CD14-positive monocyte (primary cell): ENCODE measurements around the gene MACROD2. TPM values are rescaled to one million over a fixed set of nuclear protein-coding genes. Genes with fewer than 3 reads are reported as not detected.

Source experiments
- DNase-seq, 3 donors: peaks; one replicate each; pipeline ENCODE4 v3.0.0-alpha.2; 2011 to 2022
- H2AFZ ChIP-seq: 2 replicates; pipeline ENCODE4 v1.6.0; 2012; ENCODE audit warnings: mild to moderate bottlenecking, low read depth, low read length, inconsistent platforms; ENCODE audit not compliant: insufficient read depth, poor library complexity, severe bottlenecking
- H3K27ac ChIP-seq, 2 donors: 1 replicate in 1 of 2; 2 replicates in 1 of 2; pipeline ENCODE4 v1.5.1; 2012 to 2013; ENCODE audit warnings: low read length in 2 of 2, control low read depth in 1 of 2, inconsistent platforms in 1 of 2, low read depth in 1 of 2, mild to moderate bottlenecking in 1 of 2
- H3K27me3 ChIP-seq, 2 donors: one replicate each; pipeline versions ENCODE4 v1.6.0 to v1.6.1; 2011 to 2013; ENCODE audit warnings: low read length in 2 of 2; ENCODE audit not compliant: control insufficient read depth in 2 of 2, insufficient read depth in 2 of 2
- H3K36me3 ChIP-seq, 2 donors: replicated peaks in 1 of 2; 1 replicate in 1 of 2; 2 replicates in 1 of 2; pipeline versions ENCODE4 v1.5.1 to v1.6.1; 2012 to 2013; ENCODE audit warnings: low read length in 2 of 2, control low read depth in 1 of 2, inconsistent platforms in 1 of 2, mild to moderate bottlenecking in 1 of 2; ENCODE audit not compliant: insufficient read depth in 2 of 2, control insufficient read depth in 1 of 2
- H3K4me1 ChIP-seq, 2 donors: 1 replicate in 1 of 2; 2 replicates in 1 of 2; pipeline versions ENCODE4 v1.5.1 to v1.6.1; 2012 to 2013; ENCODE audit warnings: low read length in 2 of 2, control low read depth in 1 of 2, inconsistent platforms in 1 of 2, mild to moderate bottlenecking in 1 of 2, moderate library complexity in 1 of 2; ENCODE audit not compliant: insufficient read depth in 2 of 2, control insufficient read depth in 1 of 2
- H3K4me2 ChIP-seq: replicated peaks from 2 replicates; pipeline ENCODE3; 2012; ENCODE audit warnings: low read length, moderate library complexity, mild to moderate bottlenecking; ENCODE audit not compliant: poor library complexity, severe bottlenecking; ENCODE audit errors: extremely low read depth
- H3K4me3 ChIP-seq, 3 experiments: fragments of 200-600 bp in 1 of 3; sonication (generic) in 1 of 3; replicated peaks in 1 of 3; 1 replicate in 2 of 3; 2 replicates in 1 of 3; pipeline ENCODE4 v1.5.1; 2011 to 2013; ENCODE audit warnings: low read length in 3 of 3, mild to moderate bottlenecking in 3 of 3, control low read depth in 2 of 3, low read depth in 2 of 3, inconsistent platforms in 1 of 3, moderate library complexity in 1 of 3
- H3K79me2 ChIP-seq: 2 replicates; pipeline ENCODE4 v1.6.0; 2012; ENCODE audit warnings: mild to moderate bottlenecking, control low read depth, inconsistent platforms, low read length, moderate library complexity; ENCODE audit not compliant: insufficient read depth
- H3K9ac ChIP-seq: 2 replicates; pipeline ENCODE4 v1.6.0; 2017; ENCODE audit warnings: low read length, mild to moderate bottlenecking; ENCODE audit not compliant: insufficient read depth, poor library complexity, severe bottlenecking
- H3K9me3 ChIP-seq, 2 donors: replicated peaks in 1 of 2; 1 replicate in 1 of 2; 2 replicates in 1 of 2; pipeline versions ENCODE4 v1.5.1 to v1.6.1; 2012 to 2013; ENCODE audit warnings: low read length in 2 of 2, control low read depth in 1 of 2; ENCODE audit not compliant: control insufficient read depth in 1 of 2, insufficient read depth in 1 of 2
- H4K20me1 ChIP-seq: 2 replicates; pipeline ENCODE4 v1.6.0; 2012; ENCODE audit warnings: mild to moderate bottlenecking, low read length, control low read depth, moderate library complexity; ENCODE audit not compliant: insufficient read depth
- H3K27ac Mint-ChIP-seq, 7 donors: one replicate each; pipeline ENCODE4 v1.8.0; 2020; ENCODE audit warnings: mild to moderate bottlenecking in 7 of 7, mixed read lengths in 7 of 7, moderate library complexity in 6 of 7, inconsistent platforms in 2 of 7
- H3K27me3 Mint-ChIP-seq, 3 donors: one replicate each; pipeline ENCODE4 v1.8.0; 2021 to 2022; ENCODE audit warnings: low read depth in 3 of 3, mild to moderate bottlenecking in 3 of 3, mixed read lengths in 3 of 3, moderate library complexity in 3 of 3, inconsistent platforms in 1 of 3
- H3K36me3 Mint-ChIP-seq, 2 donors: one replicate each; pipeline ENCODE4 v1.8.0; 2020; ENCODE audit warnings: mixed read lengths in 2 of 2, inconsistent platforms in 1 of 2, mild to moderate bottlenecking in 1 of 2
- H3K4me1 Mint-ChIP-seq: one replicate; pipeline ENCODE4 v1.8.0; 2020; ENCODE audit warnings: mild to moderate bottlenecking, mixed read lengths
- H3K4me3 Mint-ChIP-seq, 2 donors: one replicate each; pipeline ENCODE4 v1.8.0; 2020; ENCODE audit warnings: mild to moderate bottlenecking in 2 of 2, mixed read lengths in 2 of 2, moderate library complexity in 1 of 2
- H3K9me3 Mint-ChIP-seq, 7 donors: one replicate each; pipeline ENCODE4 v1.8.0; 2020 to 2022; ENCODE audit warnings: mixed read lengths in 7 of 7, mild to moderate bottlenecking in 6 of 7, moderate library complexity in 6 of 7, inconsistent platforms in 2 of 7
- CTCF ChIP-seq: fragments of 200-600 bp; IDR thresholded peaks from one replicate; pipeline ENCODE4 v1.8.0; 2022; ENCODE audit warnings: antibody characterized with exemption, mild to moderate bottlenecking
- WGBS: methylation state at CpG from one replicate; pipeline ENCODE4 v1.1.5; 2013; ENCODE audit warnings: missing lambda C conversion rate; ENCODE audit not compliant: insufficient coverage; 5-methylcytosine and 5-hydroxymethylcytosine counted together
- intact Hi-C, 2 donors: fragments of 100-400 bp; cut with micrococcal nuclease; formaldehyde crosslinking; loops; one replicate each; pipeline versions ENCODE4 v1.15.0 to v1.15.1; 2023
- polyA plus RNA-seq, 3 donors: library from polyadenylated mRNA; depleted of rRNA in 1 of 3; unstranded in 2 of 3; stranded (reverse) in 1 of 3; fragments of 300-500 nt in 2 of 3; fragments of >200 nt in 1 of 3; fragmentation: Illumina TruSeq in 2 of 3; gene quantifications; 1 replicate in 2 of 3; 2 replicates in 1 of 3; pipeline ENCODE4 v1.2.3, GENCODE V29; 2012 to 2021

MACROD2 gene
- polyA plus RNA-seq, 3 donors: 0.23 TPM; not detected in 2

GRCh38 chr20:16064989-16065707 is 2069.8 kb downstream of the MACROD2 start:
- H2AFZ ChIP-seq: no peak overlapping the region
- no peak overlapping the region for H3K4me2 ChIP-seq
- H3K36me3 Mint-ChIP-seq: no peaks in the 10 kb centered on the region
- peaks cover 0 to 1% (median 0%) of the 10 kb centered on the region in 3 donors for H3K27me3 Mint-ChIP-seq
- no peaks in the 10 kb centered on the region for H4K20me1 ChIP-seq
- peaks cover 7 to 9% of the 10 kb centered on the region in 2 donors for H3K4me1 ChIP-seq
- no peak for TF ChIP-seq CTCF
- WGBS: 100% methylated on average over 1 of the region's 3 CpGs
- intact Hi-C loops: no loop called here
- no peak overlapping the region for H3K27ac Mint-ChIP-seq
- H3K27ac ChIP-seq: no peak overlapping the region
- H3K27me3 ChIP-seq: no peaks in the 10 kb centered on the region
- no peak overlapping the region for H3K4me3 Mint-ChIP-seq
- no peaks in the 10 kb centered on the region for H3K79me2 ChIP-seq
- H3K9ac ChIP-seq: no peak overlapping the region
- H3K36me3 ChIP-seq: no peaks in the 10 kb centered on the region
- DNase-seq: no peak
- peaks cover 2 to 15% (median 11%) of the 10 kb centered on the region in 7 donors for H3K9me3 Mint-ChIP-seq
- H3K4me1 Mint-ChIP-seq: peaks cover 16% of the 10 kb centered on the region
- peaks cover 4 to 5% of the 10 kb centered on the region in 2 donors for H3K9me3 ChIP-seq
- H3K4me3 ChIP-seq: no peak overlapping the region

- H3K9ac ChIP-seq: no peak overlapping the region
- intact Hi-C loops: no loop called here
- no peak for DNase-seq
- H3K9me3 ChIP-seq: peaks cover 4 to 5% of the 10 kb centered on the region in 2 donors
- 95% methylated on average over 3 of the region's 5 CpGs for WGBS
- H3K27me3 ChIP-seq: no peaks in the 10 kb centered on the region
- no peak overlapping the region for H3K27ac ChIP-seq
- H3K4me1 Mint-ChIP-seq: peaks cover 16% of the 10 kb centered on the region
- no peaks in the 10 kb centered on the region for H4K20me1 ChIP-seq
- no peak overlapping the region for H3K4me3 ChIP-seq
- no peaks in the 10 kb centered on the region for H3K36me3 Mint-ChIP-seq
- no peak overlapping the region for H3K4me2 ChIP-seq
- no peak for TF ChIP-seq CTCF
- peaks cover 7 to 9% of the 10 kb centered on the region in 2 donors for H3K4me1 ChIP-seq
- no peak overlapping the region for H3K27ac Mint-ChIP-seq
- no peak overlapping the region for H2AFZ ChIP-seq
- H3K27me3 Mint-ChIP-seq: peaks cover 0 to 1% (median 0%) of the 10 kb centered on the region in 3 donors
- no peaks in the 10 kb centered on the region for H3K36me3 ChIP-seq
- no peak overlapping the region for H3K4me3 Mint-ChIP-seq
- no peaks in the 10 kb centered on the region for H3K79me2 ChIP-seq
- H3K9me3 Mint-ChIP-seq: peaks cover 2 to 15% (median 12%) of the 10 kb centered on the region in 7 donors
Measured at GRCh38 chr20:16066571-16066970, 2071.3 kb downstream of the MACROD2 start.
